ENCODE results near the gene SERTAD1.
"Not testable (repeated sequence)": the region's sequence is repeated elsewhere in the genome, so short reads cannot be mapped to it uniquely, and the experiment has no call there.

Gene SERTAD1

DNA sequence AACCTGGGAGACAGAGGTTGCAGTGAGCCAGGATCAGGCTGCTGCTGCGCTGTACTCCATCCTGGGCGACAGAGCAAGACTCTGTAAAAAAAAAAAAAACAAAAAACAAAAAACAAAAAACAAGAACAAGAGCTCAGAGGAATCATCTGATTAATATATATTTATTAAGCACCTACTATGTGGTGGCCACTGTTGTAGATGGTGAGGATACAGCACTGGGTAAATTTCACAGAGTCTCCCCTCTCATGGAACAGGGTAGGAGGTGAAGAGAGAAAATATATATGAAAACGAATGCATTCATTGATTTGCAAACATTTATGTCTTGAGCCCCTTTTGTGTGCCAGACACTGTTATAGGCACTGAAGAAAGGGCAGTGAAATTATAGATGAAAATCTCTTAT, 5.9 kb upstream of the SERTAD1 start:
- TF ChIP-seq, protein P1, sequence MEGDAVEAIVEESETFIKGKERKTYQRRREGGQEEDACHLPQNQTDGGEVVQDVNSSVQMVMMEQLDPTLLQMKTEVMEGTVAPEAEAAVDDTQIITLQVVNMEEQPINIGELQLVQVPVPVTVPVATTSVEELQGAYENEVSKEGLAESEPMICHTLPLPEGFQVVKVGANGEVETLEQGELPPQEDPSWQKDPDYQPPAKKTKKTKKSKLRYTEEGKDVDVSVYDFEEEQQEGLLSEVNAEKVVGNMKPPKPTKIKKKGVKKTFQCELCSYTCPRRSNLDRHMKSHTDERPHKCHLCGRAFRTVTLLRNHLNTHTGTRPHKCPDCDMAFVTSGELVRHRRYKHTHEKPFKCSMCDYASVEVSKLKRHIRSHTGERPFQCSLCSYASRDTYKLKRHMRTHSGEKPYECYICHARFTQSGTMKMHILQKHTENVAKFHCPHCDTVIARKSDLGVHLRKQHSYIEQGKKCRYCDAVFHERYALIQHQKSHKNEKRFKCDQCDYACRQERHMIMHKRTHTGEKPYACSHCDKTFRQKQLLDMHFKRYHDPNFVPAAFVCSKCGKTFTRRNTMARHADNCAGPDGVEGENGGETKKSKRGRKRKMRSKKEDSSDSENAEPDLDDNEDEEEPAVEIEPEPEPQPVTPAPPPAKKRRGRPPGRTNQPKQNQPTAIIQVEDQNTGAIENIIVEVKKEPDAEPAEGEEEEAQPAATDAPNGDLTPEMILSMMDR (IDR thresholded peaks at IDR 0.05; ENCODE audit: control insufficient read depth, insufficient read depth, low read depth, low read length, missing control alignments): no peak
- no peak overlapping the region for H3K4me3 ChIP-seq (ENCODE audit: control insufficient read depth, low read depth, low read length)
- no peak for DNase-seq (ENCODE audit: low read depth)

DNA sequence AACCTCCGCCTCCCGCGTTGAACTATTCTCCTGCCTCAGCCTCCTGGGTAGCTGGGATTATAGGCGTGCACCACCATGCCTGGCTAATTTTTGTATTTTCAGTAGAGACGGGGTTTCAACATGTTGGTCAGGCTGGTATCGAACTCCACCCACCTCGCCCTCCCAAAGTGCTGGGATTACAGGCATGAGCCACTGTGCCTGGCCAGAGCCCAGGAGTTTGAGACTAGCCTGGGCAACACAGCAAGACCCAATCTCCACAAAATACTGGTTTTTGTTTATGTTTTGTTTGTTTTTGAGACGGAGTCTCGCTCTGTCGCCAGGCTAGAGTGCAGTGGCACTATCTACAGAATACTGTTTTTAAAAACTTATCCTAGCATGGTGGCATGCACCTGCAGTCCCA, 4.5 kb upstream of the SERTAD1 start:
- H3K4me3 ChIP-seq (ENCODE audit: control insufficient read depth, low read depth, low read length); DNase-seq (ENCODE audit: low read depth): not testable (repeated sequence)

DNA sequence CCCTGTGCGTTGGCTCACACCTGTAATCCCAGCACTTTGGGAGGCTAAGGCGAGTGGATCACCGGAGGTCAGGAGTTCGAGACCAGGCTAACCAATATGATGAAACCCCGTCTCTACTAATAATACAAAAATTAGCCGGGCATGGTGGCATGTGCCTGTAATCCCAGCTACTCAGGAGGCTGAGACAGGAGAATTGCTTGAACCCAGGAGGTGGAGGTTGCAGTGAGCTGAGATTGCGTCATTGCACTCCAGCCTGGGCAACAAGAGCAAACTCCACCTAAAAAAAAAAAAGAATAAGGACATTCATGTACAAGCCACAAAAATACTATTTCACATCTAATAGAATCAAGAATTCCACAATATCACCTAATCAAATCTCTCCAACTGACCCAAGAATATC, 2.4 kb upstream of the SERTAD1 start:
- DNase-seq (ENCODE audit: low read depth); H3K4me3 ChIP-seq (ENCODE audit: control insufficient read depth, low read depth, low read length): not testable (repeated sequence)

DNA sequence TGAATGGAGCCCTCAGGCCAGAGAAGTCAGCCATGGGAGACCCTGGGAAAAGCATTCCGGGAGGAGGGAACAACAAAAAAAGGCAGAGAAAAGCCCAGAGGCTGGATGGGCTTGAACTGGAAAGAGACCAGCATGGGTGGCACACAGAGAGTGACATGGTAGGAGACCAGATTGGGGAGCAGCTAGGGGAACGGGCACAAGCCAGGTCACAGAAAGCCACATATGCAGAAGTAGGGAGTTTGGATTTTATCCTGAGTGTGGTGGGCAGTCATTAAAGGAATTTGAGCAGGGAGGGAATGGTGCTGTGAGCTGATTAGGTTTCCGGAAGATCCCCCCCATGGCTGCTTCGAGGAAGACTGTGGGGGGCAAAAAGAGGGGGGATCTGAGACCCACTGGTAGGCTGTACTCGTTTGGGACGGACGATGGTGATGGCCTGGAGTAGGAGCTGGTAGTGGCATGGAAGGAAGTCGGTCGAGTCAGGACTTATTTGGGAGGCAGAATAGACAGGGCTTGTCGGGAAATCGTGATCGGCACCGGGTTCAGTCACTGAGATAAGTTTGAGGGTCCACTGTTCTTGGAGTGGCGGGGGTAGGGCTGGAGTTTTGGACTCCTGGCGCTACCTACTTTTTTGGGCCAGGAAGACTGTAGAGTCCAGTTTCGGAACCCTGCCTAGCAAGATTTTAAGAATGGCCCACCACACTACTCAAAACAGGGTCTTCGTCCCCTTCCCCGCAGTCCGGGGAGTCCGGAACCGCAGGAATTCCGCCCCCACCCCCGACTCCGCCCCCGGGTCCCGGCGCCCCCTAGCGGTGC, 949 bp downstream of the SERTAD1 start:
- TF ChIP-seq, protein P1 (IDR thresholded peaks at IDR 0.05; ENCODE audit: control insufficient read depth, insufficient read depth, low read depth, low read length, missing control alignments): no peak
- no peak for DNase-seq (ENCODE audit: low read depth)

DNA sequence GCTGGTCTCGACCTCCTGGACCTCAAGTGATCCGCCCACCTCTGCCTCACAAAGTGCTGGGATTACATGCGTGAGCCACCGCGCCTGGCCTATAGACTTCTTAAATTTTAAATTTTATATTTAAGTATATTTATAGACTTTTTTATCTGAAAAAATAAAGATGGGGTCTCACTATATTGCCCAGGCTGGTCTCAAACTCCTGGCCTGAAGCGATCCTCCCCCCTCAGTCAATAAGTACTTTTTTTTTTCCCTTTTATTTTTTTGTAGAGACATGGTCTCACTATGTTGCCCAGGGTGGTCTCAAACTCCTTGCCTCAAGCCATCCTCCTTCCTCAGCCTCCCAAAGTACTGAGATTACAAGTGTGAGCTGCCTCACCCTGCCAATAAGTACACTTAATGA, 1.9 kb downstream of the SERTAD1 start:
- TF ChIP-seq, protein P1 (IDR thresholded peaks at IDR 0.05; ENCODE audit: control insufficient read depth, insufficient read depth, low read depth, low read length, missing control alignments): no peak
- H3K4me3 ChIP-seq (ENCODE audit: control insufficient read depth, low read depth, low read length): peak overlapping the region; percentile 90
- DNase-seq (ENCODE audit: low read depth): no peak

More for the DNA sequence above, 949 bp downstream of the SERTAD1 start:
- peak overlapping the region; percentile 90 for H3K4me3 ChIP-seq (ENCODE audit: control insufficient read depth, low read depth, low read length)

DNA sequence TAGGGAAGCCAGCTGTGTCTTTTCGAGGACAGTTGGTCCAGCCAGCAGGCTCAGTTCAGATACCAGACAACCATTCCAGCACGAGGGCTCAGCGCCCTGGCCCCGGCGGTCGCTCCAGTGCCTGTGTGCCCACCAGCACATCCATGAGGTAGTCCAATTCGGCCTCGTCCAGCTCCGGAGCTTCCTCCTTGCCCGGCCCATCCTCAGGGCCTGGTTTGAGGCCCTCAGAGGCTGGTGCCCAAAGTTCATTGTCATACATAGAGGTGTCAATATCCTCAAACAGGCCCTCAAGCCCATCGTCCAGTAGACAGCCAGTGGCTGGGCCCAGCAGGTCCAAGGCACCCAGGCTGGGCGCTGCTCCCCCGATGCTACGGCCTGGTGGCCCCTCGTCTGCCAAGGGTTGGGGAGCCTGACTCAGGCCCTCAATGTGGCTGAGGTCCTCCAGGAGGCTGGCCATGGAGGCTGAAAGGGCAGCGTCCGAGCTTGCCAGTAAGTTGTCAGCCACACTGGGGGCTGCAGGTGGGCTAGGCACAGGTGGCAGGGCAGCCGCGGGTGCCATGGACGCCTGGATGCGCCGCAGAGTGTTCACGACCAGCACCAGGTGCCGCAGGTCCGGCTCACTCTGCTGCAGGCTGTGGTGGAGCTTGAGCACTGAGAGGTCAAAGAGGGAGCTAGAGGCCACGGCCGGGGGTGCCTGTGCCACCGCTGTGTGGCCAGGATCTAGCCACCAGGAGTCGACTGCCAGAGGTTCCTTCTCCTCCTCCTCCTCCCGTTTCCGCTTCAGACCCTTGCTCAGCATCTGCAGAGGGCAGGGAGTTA, 2.8 kb downstream of the SERTAD1 start:
- TF ChIP-seq, protein P1 (IDR thresholded peaks at IDR 0.05; ENCODE audit: control insufficient read depth, insufficient read depth, low read depth, low read length, missing control alignments): no peak
- H3K4me3 ChIP-seq (ENCODE audit: control insufficient read depth, low read depth, low read length): no peak overlapping the region
- no peak for DNase-seq (ENCODE audit: low read depth)

DNA sequence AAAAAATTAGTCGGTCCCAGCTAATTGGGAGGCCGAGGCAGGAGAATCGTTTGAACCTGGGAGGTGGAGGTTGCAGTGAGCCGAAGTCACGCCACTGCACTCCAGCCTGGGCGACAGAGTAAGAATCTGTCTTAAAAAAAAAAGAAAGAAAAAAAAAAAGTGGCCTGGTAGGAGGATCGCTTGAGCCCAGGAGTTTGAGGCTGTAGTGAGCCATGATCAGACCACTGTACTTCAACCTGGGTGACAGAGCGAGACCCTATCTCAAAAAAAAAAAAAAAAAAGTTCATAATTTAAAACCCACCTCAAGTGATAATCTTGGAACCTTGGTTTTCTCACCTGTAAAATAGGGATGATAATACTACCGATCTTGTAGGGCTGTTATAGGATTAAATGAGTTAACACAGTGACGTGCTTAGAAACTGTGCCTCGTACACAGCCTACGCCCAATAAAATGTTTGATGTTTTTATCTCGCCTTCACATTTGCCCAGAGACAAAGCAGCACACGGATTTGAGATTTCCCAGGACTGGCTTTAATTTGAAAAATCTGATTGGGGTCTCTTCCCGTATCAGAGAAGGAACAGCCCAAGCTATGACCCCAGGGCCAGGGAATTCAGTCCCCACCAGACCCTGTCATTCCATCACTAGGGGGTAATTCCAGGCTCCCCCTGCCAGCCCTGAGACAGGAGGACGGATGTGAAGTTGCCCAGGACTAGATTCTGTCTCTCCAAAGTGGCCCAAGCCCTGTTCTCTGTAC, 3.6 kb downstream of the SERTAD1 start:
- no peak overlapping the region for H3K4me3 ChIP-seq (ENCODE audit: control insufficient read depth, low read depth, low read length)
- no peak for DNase-seq (ENCODE audit: low read depth)
- TF ChIP-seq, protein P1 (IDR thresholded peaks at IDR 0.05; ENCODE audit: control insufficient read depth, insufficient read depth, low read depth, low read length, missing control alignments): no peak
